GM23338 (cell line): Measurements from ENCODE around the gene ENDOV. TPM values are rescaled to one million over a fixed set of nuclear protein-coding genes. Genes with fewer than 3 reads are reported as not detected.

Source experiments
- ATAC-seq: fragments of 200-7000 bp; cut with Tn5 transposase; 3 replicates; pipeline ENCODE4 v1.9.1; 2020
- DNase-seq: peaks from one replicate; pipeline ENCODE4 v3.0.0-alpha.2; 2015; ENCODE audit warnings: low spot score
- H2AFZ ChIP-seq: fragments of 200-600 bp; sonication (generic); 2 replicates; pipeline ENCODE4 v1.8.0; 2016; ENCODE audit warnings: antibody characterized with exemption, mild to moderate bottlenecking, moderate library complexity
- H3F3A ChIP-seq: fragments of 200-600 bp; sonication (generic); replicated peaks from 2 replicates; pipeline ENCODE4 v1.8.0; 2017; ENCODE audit warnings: antibody characterized with exemption, mixed run types, low read depth
- H3K27ac ChIP-seq: fragments of 200-600 bp; sonication (generic); 2 replicates; pipeline ENCODE4 v1.6.1; 2016; ENCODE audit warnings: low read depth
- H3K27me3 ChIP-seq: fragments of 200-600 bp; sonication (generic); 2 replicates; pipeline ENCODE4 v1.8.0; 2016; ENCODE audit warnings: mild to moderate bottlenecking, mixed run types, moderate library complexity; ENCODE audit not compliant: insufficient read depth
- H3K36me3 ChIP-seq: fragments of 200-600 bp; sonication (generic); 2 replicates; pipeline ENCODE4 v1.8.0; 2016; ENCODE audit warnings: mild to moderate bottlenecking; ENCODE audit not compliant: insufficient read depth
- H3K4me1 ChIP-seq: fragments of 200-600 bp; sonication (generic); 2 replicates; pipeline ENCODE4 v1.8.0; 2016; ENCODE audit warnings: mild to moderate bottlenecking, moderate library complexity; ENCODE audit not compliant: insufficient read depth
- H3K4me2 ChIP-seq: fragments of 200-600 bp; sonication (generic); 2 replicates; pipeline ENCODE4 v1.7.1; 2017; ENCODE audit warnings: mixed run types
- H3K4me3 ChIP-seq: fragments of 200-600 bp; sonication (generic); 2 replicates; pipeline ENCODE4 v1.6.1; 2016; ENCODE audit warnings: mixed run types
- H3K79me2 ChIP-seq: fragments of 200-600 bp; sonication (generic); replicated peaks from 2 replicates; pipeline ENCODE4 v1.8.0; 2017; ENCODE audit warnings: mild to moderate bottlenecking; ENCODE audit not compliant: insufficient read depth
- H3K9me2 ChIP-seq: fragments of 200-600 bp; sonication (generic); 2 replicates; pipeline ENCODE4 v1.8.0; 2017; ENCODE audit not compliant: insufficient read depth
- H4K20me1 ChIP-seq: fragments of 200-600 bp; sonication (generic); replicated peaks from 2 replicates; pipeline ENCODE4 v1.8.0; 2017; ENCODE audit warnings: mild to moderate bottlenecking; ENCODE audit not compliant: insufficient read depth
- H3K27ac Mint-ChIP-seq: 2 replicates; pipeline ENCODE4 v1.8.0; 2020; ENCODE audit warnings: inconsistent platforms, mild to moderate bottlenecking, moderate library complexity, mixed read lengths
- H3K27me3 Mint-ChIP-seq: 3 replicates; pipeline ENCODE4 v1.8.0; 2022; ENCODE audit warnings: low read depth, mild to moderate bottlenecking, moderate library complexity, mixed read lengths, inconsistent platforms; ENCODE audit not compliant: insufficient read depth, poor library complexity
- H3K36me3 Mint-ChIP-seq: 3 replicates; pipeline ENCODE4 v1.8.0; 2021; ENCODE audit warnings: low read depth, mild to moderate bottlenecking, inconsistent platforms, moderate library complexity, mixed read lengths
- H3K4me1 Mint-ChIP-seq: 3 replicates; pipeline ENCODE4 v1.8.0; 2020; ENCODE audit warnings: mild to moderate bottlenecking, inconsistent platforms, mixed read lengths
- H3K4me3 Mint-ChIP-seq: 3 replicates; pipeline ENCODE4 v1.8.0; 2021; ENCODE audit warnings: moderate library complexity, mild to moderate bottlenecking, inconsistent platforms, mixed read lengths
- H3K9me3 Mint-ChIP-seq: 3 replicates; pipeline ENCODE4 v1.8.0; 2020; ENCODE audit warnings: moderate library complexity, mild to moderate bottlenecking, inconsistent platforms, mixed read lengths
- CREB1 ChIP-seq: fragments of 250-450 bp; sonication (Bioruptor Pico); IDR thresholded peaks from 2 replicates; pipeline ENCODE4 v1.5.0; 2020; ENCODE audit warnings: low read depth, mild to moderate bottlenecking, moderate library complexity
- ETS1 ChIP-seq: IDR thresholded peaks from 2 replicates; pipeline ENCODE4 v1.6.1; 2016; ENCODE audit warnings: antibody characterized with exemption
- EZH2 ChIP-seq: fragments of 200-600 bp; sonication (generic); IDR thresholded peaks from one replicate; pipeline ENCODE4 v1.8.0; 2017; ENCODE audit warnings: antibody characterized with exemption, mild to moderate bottlenecking, low read depth; ENCODE audit not compliant: unreplicated experiment
- EZH2phosphoT487 ChIP-seq: fragments of 200-600 bp; sonication (generic); IDR thresholded peaks from one replicate; pipeline ENCODE4 v1.8.1; 2018; ENCODE audit warnings: antibody characterized with exemption; ENCODE audit not compliant: unreplicated experiment
- JUNB ChIP-seq: IDR thresholded peaks from one replicate; pipeline ENCODE4 v1.6.1; 2016; ENCODE audit warnings: antibody characterized with exemption; ENCODE audit not compliant: unreplicated experiment
- NANOG ChIP-seq: IDR thresholded peaks from 2 replicates; pipeline ENCODE4 v1.6.1; 2016; ENCODE audit warnings: antibody characterized with exemption, borderline replicate concordance
- STAT1 ChIP-seq: IDR thresholded peaks from one replicate; pipeline ENCODE4 v1.6.1; 2016; ENCODE audit warnings: antibody characterized with exemption; ENCODE audit not compliant: unreplicated experiment
- ZNF114 ChIP-seq: fragments of 250-450 bp; sonication (Bioruptor Pico); IDR thresholded peaks from 2 replicates; pipeline ENCODE4 v1.5.0; 2020; ENCODE audit warnings: mild to moderate bottlenecking, moderate library complexity
- polyA plus RNA-seq: library from polyadenylated mRNA; unstranded; fragments of >200 nt; fragmentation: Nextera tagmentation; extraction: Ambion mirVana; gene quantifications from 2 replicates; pipeline ENCODE4 v1.2.1, GENCODE V29; 2016
- total RNA-seq: library from RNA; depleted of rRNA; stranded (reverse); fragments of >200 nt; shearing (Covaris generic); gene quantifications from 2 replicates; pipeline ENCODE4 v1.2.3, GENCODE V29; 2014
- TF ChIP-seq, protein P1 (sequence below): IDR thresholded peaks from one replicate; pipeline ENCODE4 v1.6.1; 2018; ENCODE audit warnings: antibody characterized with exemption; ENCODE audit not compliant: unreplicated experiment
- TF ChIP-seq, protein P2 (sequence below), 2 experiments: fragments of 200-600 bp in 1 of 2; sonication (generic) in 1 of 2; conservative IDR thresholded peaks; 2 replicates each; pipeline versions ENCODE4 v1.5.1 to v1.6.1; 2016 to 2017; ENCODE audit warnings: antibody characterized with exemption in 2 of 2, low read depth in 2 of 2, mild to moderate bottlenecking in 2 of 2, moderate library complexity in 1 of 2

Gene ENDOV
- total and polyA plus RNA-seq, 2 experiments from 2014 or later, result 11.5 to 16.1 TPM

DNA sequence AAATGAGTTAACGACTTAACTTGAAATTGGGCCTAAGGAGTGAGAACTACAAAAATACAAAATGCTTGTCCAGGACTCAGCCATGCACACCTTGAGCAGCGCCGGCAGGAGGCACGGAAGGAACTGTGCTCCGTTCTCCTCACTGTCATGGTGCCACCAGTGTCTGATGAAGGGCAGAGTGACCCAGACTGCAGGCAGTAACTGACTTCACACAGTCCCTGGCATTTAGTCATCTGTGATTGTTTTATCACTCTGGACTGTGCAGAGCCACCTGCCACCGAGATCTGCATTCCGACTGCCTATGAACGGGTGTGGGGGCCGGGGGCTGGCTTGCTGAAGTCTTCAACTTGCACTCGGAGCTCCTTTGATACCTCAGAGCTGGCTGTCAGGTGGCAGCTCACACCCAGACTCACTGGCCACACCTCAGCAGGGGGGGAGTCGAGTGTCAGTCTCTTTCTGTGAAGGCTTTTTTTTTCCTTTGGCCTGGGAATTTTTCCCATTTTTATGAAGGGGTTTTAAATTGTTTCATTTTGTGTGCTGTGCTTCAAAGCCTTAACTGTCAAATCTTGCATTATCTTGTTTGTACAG lies 20.2 kb upstream of the ENDOV start:
- H3K9me2 ChIP-seq, result no peaks in the 10 kb centered on the region
- ATAC-seq (peak; percentile 30), DNase-seq (no peak)
- no peaks in the 10 kb centered on the region for H3K79me2 ChIP-seq
- Mint-ChIP-seq H3K4me3 (no peak overlapping the region), H3K9me3 (no peaks in the 10 kb centered on the region), H3K27ac (no peak overlapping the region), H3K27me3 (peaks cover 3% of the 10 kb centered on the region), H3K36me3 (peaks cover 18% of the 10 kb centered on the region), H3K4me1 (peaks cover 31% of the 10 kb centered on the region)
- no peak overlapping the region for H3K4me2 ChIP-seq
- peaks cover 4% of the 10 kb centered on the region; the same call in 1 of the 2 replicates for H4K20me1 ChIP-seq
- no peaks in the 10 kb centered on the region for H3F3A ChIP-seq
- no peaks in the 10 kb centered on the region for H3K36me3 ChIP-seq
- no peak for TF ChIP-seq ETS1
- no peak for TF ChIP-seq EZH2
- TF ChIP-seq, protein P1, sequence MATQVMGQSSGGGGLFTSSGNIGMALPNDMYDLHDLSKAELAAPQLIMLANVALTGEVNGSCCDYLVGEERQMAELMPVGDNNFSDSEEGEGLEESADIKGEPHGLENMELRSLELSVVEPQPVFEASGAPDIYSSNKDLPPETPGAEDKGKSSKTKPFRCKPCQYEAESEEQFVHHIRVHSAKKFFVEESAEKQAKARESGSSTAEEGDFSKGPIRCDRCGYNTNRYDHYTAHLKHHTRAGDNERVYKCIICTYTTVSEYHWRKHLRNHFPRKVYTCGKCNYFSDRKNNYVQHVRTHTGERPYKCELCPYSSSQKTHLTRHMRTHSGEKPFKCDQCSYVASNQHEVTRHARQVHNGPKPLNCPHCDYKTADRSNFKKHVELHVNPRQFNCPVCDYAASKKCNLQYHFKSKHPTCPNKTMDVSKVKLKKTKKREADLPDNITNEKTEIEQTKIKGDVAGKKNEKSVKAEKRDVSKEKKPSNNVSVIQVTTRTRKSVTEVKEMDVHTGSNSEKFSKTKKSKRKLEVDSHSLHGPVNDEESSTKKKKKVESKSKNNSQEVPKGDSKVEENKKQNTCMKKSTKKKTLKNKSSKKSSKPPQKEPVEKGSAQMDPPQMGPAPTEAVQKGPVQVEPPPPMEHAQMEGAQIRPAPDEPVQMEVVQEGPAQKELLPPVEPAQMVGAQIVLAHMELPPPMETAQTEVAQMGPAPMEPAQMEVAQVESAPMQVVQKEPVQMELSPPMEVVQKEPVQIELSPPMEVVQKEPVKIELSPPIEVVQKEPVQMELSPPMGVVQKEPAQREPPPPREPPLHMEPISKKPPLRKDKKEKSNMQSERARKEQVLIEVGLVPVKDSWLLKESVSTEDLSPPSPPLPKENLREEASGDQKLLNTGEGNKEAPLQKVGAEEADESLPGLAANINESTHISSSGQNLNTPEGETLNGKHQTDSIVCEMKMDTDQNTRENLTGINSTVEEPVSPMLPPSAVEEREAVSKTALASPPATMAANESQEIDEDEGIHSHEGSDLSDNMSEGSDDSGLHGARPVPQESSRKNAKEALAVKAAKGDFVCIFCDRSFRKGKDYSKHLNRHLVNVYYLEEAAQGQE, result no peak
- TF ChIP-seq STAT1, result no peak
- TF ChIP-seq, protein P2, sequence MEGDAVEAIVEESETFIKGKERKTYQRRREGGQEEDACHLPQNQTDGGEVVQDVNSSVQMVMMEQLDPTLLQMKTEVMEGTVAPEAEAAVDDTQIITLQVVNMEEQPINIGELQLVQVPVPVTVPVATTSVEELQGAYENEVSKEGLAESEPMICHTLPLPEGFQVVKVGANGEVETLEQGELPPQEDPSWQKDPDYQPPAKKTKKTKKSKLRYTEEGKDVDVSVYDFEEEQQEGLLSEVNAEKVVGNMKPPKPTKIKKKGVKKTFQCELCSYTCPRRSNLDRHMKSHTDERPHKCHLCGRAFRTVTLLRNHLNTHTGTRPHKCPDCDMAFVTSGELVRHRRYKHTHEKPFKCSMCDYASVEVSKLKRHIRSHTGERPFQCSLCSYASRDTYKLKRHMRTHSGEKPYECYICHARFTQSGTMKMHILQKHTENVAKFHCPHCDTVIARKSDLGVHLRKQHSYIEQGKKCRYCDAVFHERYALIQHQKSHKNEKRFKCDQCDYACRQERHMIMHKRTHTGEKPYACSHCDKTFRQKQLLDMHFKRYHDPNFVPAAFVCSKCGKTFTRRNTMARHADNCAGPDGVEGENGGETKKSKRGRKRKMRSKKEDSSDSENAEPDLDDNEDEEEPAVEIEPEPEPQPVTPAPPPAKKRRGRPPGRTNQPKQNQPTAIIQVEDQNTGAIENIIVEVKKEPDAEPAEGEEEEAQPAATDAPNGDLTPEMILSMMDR (conservative IDR thresholded peaks at IDR 0.05; ENCODE audit: low read depth in 2 of 2), result no peak
- TF ChIP-seq EZH2phosphoT487, result no peak
- TF ChIP-seq NANOG, result no peak
- no peak for TF ChIP-seq CREB1 (CRISPR knock-in tag)
- TF ChIP-seq JUNB, result no peak
- TF ChIP-seq ZNF114 (CRISPR knock-in tag), result no peak
- no peaks in the 10 kb centered on the region for H3K27me3 ChIP-seq
- H3K4me1 ChIP-seq, result no peaks in the 10 kb centered on the region; the same call in 1 of the 2 replicates
- no peak overlapping the region for H2AFZ ChIP-seq
- H3K4me3 ChIP-seq, result no peak overlapping the region
- no peak overlapping the region for H3K27ac ChIP-seq
